Retinal pigment epithelial cell (primary cell): ENCODE data around the gene EIF4H.
"Not testable (repeated sequence)": the region's sequence is repeated elsewhere in the genome, so short reads cannot be mapped to it uniquely, and the experiment has no call there.

Source experiments
- DNase-seq: peaks from one replicate; pipeline ENCODE4 v3.0.0-alpha.2; 2010; ENCODE audit warnings: low read depth
- H3K4me3 ChIP-seq: 2 replicates; pipeline ENCODE4 v1.5.1; 2011; ENCODE audit warnings: mild to moderate bottlenecking, low read length, control low read depth, moderate library complexity
- CTCF ChIP-seq: conservative IDR thresholded peaks from 2 replicates; pipeline ENCODE4 v1.5.1; 2011; ENCODE audit warnings: low read depth, low read length, control low read depth, inconsistent platforms

The EIF4H gene

DNA sequence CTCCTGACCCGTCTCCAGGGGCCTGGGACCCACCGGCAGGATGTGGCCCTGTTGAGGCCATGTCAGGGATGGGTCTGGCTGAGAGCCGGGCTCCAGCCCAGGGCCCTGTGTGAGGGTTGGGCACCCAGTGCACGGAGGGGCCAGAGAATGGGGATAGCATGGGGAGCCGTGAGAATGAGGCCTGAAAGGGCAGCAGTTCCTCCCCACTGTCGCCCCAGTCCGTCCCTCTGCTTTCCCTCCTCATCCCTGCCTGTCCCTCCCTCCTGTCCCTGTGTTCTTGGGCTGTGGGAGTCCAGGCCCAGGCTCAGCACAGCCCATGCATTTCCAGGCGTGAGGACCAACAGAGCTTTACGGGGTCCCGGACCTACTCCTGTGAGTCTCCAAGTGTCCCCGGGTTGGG is 45.3 kb downstream of the EIF4H start:
- no peak overlapping the region for H3K4me3 ChIP-seq
- no peak for TF ChIP-seq CTCF
- no peak for DNase-seq

- DNase-seq: no peak
- TF ChIP-seq CTCF: no peak
- no peak overlapping the region for H3K4me3 ChIP-seq
Measured at GRCh38 chr7:74220229-74220628, 46.1 kb downstream of the EIF4H start.

GRCh38 chr7:74221713-74222112 is 47.6 kb downstream of the EIF4H start:
- no peak for DNase-seq
- H3K4me3 ChIP-seq: no peak overlapping the region
- no peak for TF ChIP-seq CTCF

DNA sequence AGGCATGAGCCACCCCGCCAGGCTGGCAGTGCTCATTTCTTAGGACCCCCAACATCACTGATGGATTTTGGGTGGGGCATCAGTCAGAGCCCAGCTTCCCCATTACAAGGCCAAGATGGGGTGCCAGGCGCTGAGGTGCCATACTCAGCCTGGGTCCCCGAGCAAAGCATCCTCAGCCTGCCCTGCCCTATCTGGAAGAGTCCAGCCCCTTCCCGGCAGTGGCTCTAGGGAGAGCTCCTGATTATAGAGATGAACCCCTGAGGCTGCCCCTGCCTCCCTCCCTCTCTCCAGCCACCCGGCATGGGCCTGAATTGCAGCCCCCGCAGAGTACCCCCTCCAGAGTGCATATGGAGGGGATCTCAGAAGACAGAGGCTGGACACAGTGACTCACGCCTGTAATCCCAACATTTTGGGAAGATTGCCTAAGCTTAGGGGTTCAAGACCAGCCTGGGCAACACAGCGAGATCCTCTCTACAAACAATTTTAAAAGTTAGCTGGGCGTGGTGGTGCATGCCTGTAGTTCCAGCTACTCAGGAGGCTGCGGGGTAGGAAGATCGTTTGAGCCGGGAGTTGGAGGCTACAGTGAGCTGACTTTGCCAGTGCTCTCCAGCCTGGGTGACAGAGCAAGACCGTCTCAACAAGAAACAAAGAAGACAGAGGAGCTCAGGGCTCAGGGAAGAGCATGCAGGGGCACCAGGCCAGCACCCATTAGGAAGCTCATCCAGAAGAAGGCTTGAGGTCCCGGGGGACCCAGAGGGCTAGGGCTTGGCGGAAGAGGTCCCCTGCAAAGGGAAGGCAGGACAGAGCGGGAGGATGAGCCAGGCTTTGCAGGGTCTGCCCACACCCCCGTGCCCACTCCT is 48.9 kb downstream of the EIF4H start:
- DNase-seq: no peak
- TF ChIP-seq CTCF: no peak
- H3K4me3 ChIP-seq: no peak overlapping the region

DNA sequence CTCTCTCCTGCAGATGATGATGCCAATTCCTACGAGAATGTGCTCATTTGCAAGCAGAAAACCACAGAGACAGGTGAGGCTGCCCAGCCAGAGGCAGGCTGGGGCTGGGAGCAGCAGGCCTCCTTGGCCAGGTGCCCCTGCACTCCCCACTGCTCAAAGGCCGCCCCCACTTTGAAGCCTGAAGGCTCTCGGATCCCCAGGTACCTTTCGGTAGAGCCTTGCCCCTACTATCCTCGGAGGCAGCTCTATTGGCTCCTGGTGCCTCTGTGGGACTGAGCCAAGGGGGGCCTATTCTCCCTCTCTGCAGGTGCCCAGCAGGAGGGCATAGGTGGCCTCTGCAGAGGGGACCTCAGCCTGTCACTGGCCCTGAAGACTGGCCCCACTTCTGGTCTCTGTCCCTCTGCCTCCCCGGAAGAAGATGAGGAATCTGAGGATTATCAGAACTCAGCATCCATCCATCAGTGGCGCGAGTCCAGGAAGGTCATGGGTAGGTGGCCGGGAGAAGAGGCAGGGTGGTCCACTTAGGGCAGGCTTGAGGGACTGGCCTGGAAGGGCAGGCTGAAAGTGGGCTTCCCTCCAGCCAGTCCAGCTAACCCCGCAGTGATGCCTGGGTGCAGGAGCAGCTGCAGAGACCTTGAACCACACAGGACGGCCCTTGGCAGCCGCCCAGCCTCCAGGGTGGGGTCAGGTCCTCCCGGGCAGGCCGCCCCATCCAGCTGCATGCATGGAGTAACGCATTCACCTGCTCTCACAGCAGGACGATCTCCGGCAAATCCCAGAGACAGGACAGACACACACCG is 49.8 kb downstream of the EIF4H start:
- no peak overlapping the region for H3K4me3 ChIP-seq
- no peak for TF ChIP-seq CTCF
- DNase-seq: no peak

DNA sequence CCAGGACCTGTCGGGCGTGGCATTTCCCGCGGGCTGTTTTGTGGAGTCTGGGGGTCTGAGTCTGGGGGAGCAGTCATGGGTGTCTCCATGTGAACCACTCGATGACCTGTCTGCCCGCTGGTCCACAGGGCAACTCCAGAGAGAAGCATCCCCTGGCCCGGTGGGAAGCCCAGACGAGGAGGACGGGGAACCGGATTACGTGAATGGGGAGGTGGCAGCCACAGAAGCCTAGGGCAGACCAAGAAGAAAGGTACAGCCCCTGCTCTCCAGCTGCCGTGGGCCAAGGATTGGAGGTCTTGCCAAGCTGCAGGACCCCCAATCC is 50.3 kb downstream of the EIF4H start:
- TF ChIP-seq CTCF: no peak
- DNase-seq: no peak
- H3K4me3 ChIP-seq: no peak overlapping the region

- not testable (repeated sequence) for H3K4me3 ChIP-seq, DNase-seq
Measured at GRCh38 chr7:74224907-74225306, 50.8 kb downstream of the EIF4H start.
